Measurements from ENCODE around the gene MARK3. TPM values are rescaled to one million over a fixed set of nuclear protein-coding genes. Genes with fewer than 3 reads are reported as not detected.

The MARK3 gene
- total and polyA plus RNA-seq, 2 of the 13 experiments (the other 11 are each of a cell fraction or from before 2014, with no cell fraction given), result 47.7 to 56.6 TPM

GRCh38 chr14:103433916-103434563 lies 48.8 kb downstream of the MARK3 start:
- in situ Hi-C loops (cut with HindIII; ENCODE audit: extremely low pct_ligation_motif_present, low pct_unique_long_range_greater_than_20kb) (no loop called here), intact Hi-C loops (cut with micrococcal nuclease; ENCODE audit: unreplicated experiment) (no loop called here)
- H3K27ac ChIP-seq (ENCODE audit: extremely low read length, insufficient read depth, low read length), result no peak overlapping the region
- 98% methylated on average over 10 of the region's 10 CpGs for WGBS (ENCODE audit: low lambda C conversion rate)
- no peak overlapping the region for H3K4me3 ChIP-seq (replicated peaks in 1 of 3; ENCODE audit: insufficient read depth in 1 of 3, low read depth in 2 of 3, low read length in 3 of 3)
- TF ChIP-seq YY1 (IDR thresholded peaks at IDR 0.05; ENCODE audit: insufficient read depth, insufficient replicate concordance, low read depth, low read length), result no peak
- TF ChIP-seq ZNF607 (CRISPR knock-in tag; IDR thresholded peaks at IDR 0.05; ENCODE audit: borderline replicate concordance), result no peak
- no peak for TF ChIP-seq PCBP2 (optimal IDR thresholded peaks at IDR 0.05; ENCODE audit: low read depth, low read length, poor library complexity, severe bottlenecking)
- TF ChIP-seq TRIM22 (IDR thresholded peaks at IDR 0.05), result no peak
- TF ChIP-seq DPF2 (CRISPR knock-in tag; IDR thresholded peaks at IDR 0.05; ENCODE audit: borderline replicate concordance, low read depth), result no peak
- TF ChIP-seq EZH2 (conservative IDR thresholded peaks at IDR 0.05; ENCODE audit: low read depth, low read length), result no peak
- no peak for TF ChIP-seq ZNF572 (CRISPR knock-in tag; IDR thresholded peaks at IDR 0.05)
- no peak for TF ChIP-seq ZNF784 (CRISPR knock-in tag; IDR thresholded peaks at IDR 0.05; ENCODE audit: borderline replicate concordance)
- TF ChIP-seq MEF2D (CRISPR knock-in tag; IDR thresholded peaks at IDR 0.05), result no peak
- no peak for TF ChIP-seq MLXIP (CRISPR knock-in tag; IDR thresholded peaks at IDR 0.05; ENCODE audit: borderline replicate concordance)
- TF ChIP-seq XBP1 (CRISPR knock-in tag; IDR thresholded peaks at IDR 0.05), result no peak
- no peak for TF ChIP-seq ZNF674 (CRISPR knock-in tag; IDR thresholded peaks at IDR 0.05; ENCODE audit: low read depth)
- H3K9ac ChIP-seq (ENCODE audit: insufficient read depth, low read depth, low read length), result no peak overlapping the region
- CTCF ChIA-PET (ENCODE audit: low intra/inter-chr PET ratio, low total read pairs), result no interaction called here
- no peak for DNase-seq (ENCODE audit: low spot score)
- ATAC-seq, result no peak
- H3K36me3 ChIP-seq (replicated peaks in 1 of 2; ENCODE audit: control insufficient read depth in 1 of 2, insufficient read depth in 2 of 2, low read length in 2 of 2), result peaks cover 10 to 31% of the 10 kb centered on the region in 2 experiments
- no peaks in the 10 kb centered on the region for H4K20me1 ChIP-seq (ENCODE audit: insufficient read depth, low read length)
- H2AFZ ChIP-seq (ENCODE audit: low read length), result no peak overlapping the region
- no peak overlapping the region for H3K4me2 ChIP-seq (ENCODE audit: low read depth, low read length)
- FAIRE-seq, result no peak
- H3K4me1 ChIP-seq (ENCODE audit: insufficient read depth, low read length), result no peaks in the 10 kb centered on the region
- peaks cover 6% of the 10 kb centered on the region for H3K79me2 ChIP-seq (ENCODE audit: insufficient read depth, low read length)
- POLR2A ChIA-PET, result no interaction called here
- no peaks in the 10 kb centered on the region for H3K9me3 ChIP-seq (ENCODE audit: low read length)
- H3K27me3 ChIP-seq (ENCODE audit: control insufficient read depth in 1 of 2, insufficient read depth in 2 of 2, low read length in 2 of 2), result no peaks in the 10 kb centered on the region
- BruUV-seq (replicated peaks), result no TSS peak
